GM23338 (cell line): Measurements from ENCODE around the gene AGA. TPM values are rescaled to one million over a fixed set of nuclear protein-coding genes. Genes with fewer than 3 reads are reported as not detected.

Source experiments
- ATAC-seq: fragments of 200-7000 bp; cut with Tn5 transposase; 3 replicates; pipeline ENCODE4 v1.9.1; 2020
- DNase-seq: peaks from one replicate; pipeline ENCODE4 v3.0.0-alpha.2; 2015; ENCODE audit warnings: low spot score
- H2AFZ ChIP-seq: fragments of 200-600 bp; sonication (generic); 2 replicates; pipeline ENCODE4 v1.8.0; 2016; ENCODE audit warnings: antibody characterized with exemption, mild to moderate bottlenecking, moderate library complexity
- H3F3A ChIP-seq: fragments of 200-600 bp; sonication (generic); replicated peaks from 2 replicates; pipeline ENCODE4 v1.8.0; 2017; ENCODE audit warnings: antibody characterized with exemption, mixed run types, low read depth
- H3K27ac ChIP-seq: fragments of 200-600 bp; sonication (generic); 2 replicates; pipeline ENCODE4 v1.6.1; 2016; ENCODE audit warnings: low read depth
- H3K27me3 ChIP-seq: fragments of 200-600 bp; sonication (generic); 2 replicates; pipeline ENCODE4 v1.8.0; 2016; ENCODE audit warnings: mild to moderate bottlenecking, mixed run types, moderate library complexity; ENCODE audit not compliant: insufficient read depth
- H3K36me3 ChIP-seq: fragments of 200-600 bp; sonication (generic); 2 replicates; pipeline ENCODE4 v1.8.0; 2016; ENCODE audit warnings: mild to moderate bottlenecking; ENCODE audit not compliant: insufficient read depth
- H3K4me1 ChIP-seq: fragments of 200-600 bp; sonication (generic); 2 replicates; pipeline ENCODE4 v1.8.0; 2016; ENCODE audit warnings: mild to moderate bottlenecking, moderate library complexity; ENCODE audit not compliant: insufficient read depth
- H3K4me2 ChIP-seq: fragments of 200-600 bp; sonication (generic); 2 replicates; pipeline ENCODE4 v1.7.1; 2017; ENCODE audit warnings: mixed run types
- H3K4me3 ChIP-seq: fragments of 200-600 bp; sonication (generic); 2 replicates; pipeline ENCODE4 v1.6.1; 2016; ENCODE audit warnings: mixed run types
- H3K79me2 ChIP-seq: fragments of 200-600 bp; sonication (generic); replicated peaks from 2 replicates; pipeline ENCODE4 v1.8.0; 2017; ENCODE audit warnings: mild to moderate bottlenecking; ENCODE audit not compliant: insufficient read depth
- H3K9me2 ChIP-seq: fragments of 200-600 bp; sonication (generic); 2 replicates; pipeline ENCODE4 v1.8.0; 2017; ENCODE audit not compliant: insufficient read depth
- H4K20me1 ChIP-seq: fragments of 200-600 bp; sonication (generic); replicated peaks from 2 replicates; pipeline ENCODE4 v1.8.0; 2017; ENCODE audit warnings: mild to moderate bottlenecking; ENCODE audit not compliant: insufficient read depth
- H3K27ac Mint-ChIP-seq: 2 replicates; pipeline ENCODE4 v1.8.0; 2020; ENCODE audit warnings: inconsistent platforms, mild to moderate bottlenecking, moderate library complexity, mixed read lengths
- H3K27me3 Mint-ChIP-seq: 3 replicates; pipeline ENCODE4 v1.8.0; 2022; ENCODE audit warnings: low read depth, mild to moderate bottlenecking, moderate library complexity, mixed read lengths, inconsistent platforms; ENCODE audit not compliant: insufficient read depth, poor library complexity
- H3K36me3 Mint-ChIP-seq: 3 replicates; pipeline ENCODE4 v1.8.0; 2021; ENCODE audit warnings: low read depth, mild to moderate bottlenecking, inconsistent platforms, moderate library complexity, mixed read lengths
- H3K4me1 Mint-ChIP-seq: 3 replicates; pipeline ENCODE4 v1.8.0; 2020; ENCODE audit warnings: mild to moderate bottlenecking, inconsistent platforms, mixed read lengths
- H3K4me3 Mint-ChIP-seq: 3 replicates; pipeline ENCODE4 v1.8.0; 2021; ENCODE audit warnings: moderate library complexity, mild to moderate bottlenecking, inconsistent platforms, mixed read lengths
- H3K9me3 Mint-ChIP-seq: 3 replicates; pipeline ENCODE4 v1.8.0; 2020; ENCODE audit warnings: moderate library complexity, mild to moderate bottlenecking, inconsistent platforms, mixed read lengths
- CREB1 ChIP-seq: fragments of 250-450 bp; sonication (Bioruptor Pico); IDR thresholded peaks from 2 replicates; pipeline ENCODE4 v1.5.0; 2020; ENCODE audit warnings: low read depth, mild to moderate bottlenecking, moderate library complexity
- ETS1 ChIP-seq: IDR thresholded peaks from 2 replicates; pipeline ENCODE4 v1.6.1; 2016; ENCODE audit warnings: antibody characterized with exemption
- EZH2 ChIP-seq: fragments of 200-600 bp; sonication (generic); IDR thresholded peaks from one replicate; pipeline ENCODE4 v1.8.0; 2017; ENCODE audit warnings: antibody characterized with exemption, mild to moderate bottlenecking, low read depth; ENCODE audit not compliant: unreplicated experiment
- EZH2phosphoT487 ChIP-seq: fragments of 200-600 bp; sonication (generic); IDR thresholded peaks from one replicate; pipeline ENCODE4 v1.8.1; 2018; ENCODE audit warnings: antibody characterized with exemption; ENCODE audit not compliant: unreplicated experiment
- JUNB ChIP-seq: IDR thresholded peaks from one replicate; pipeline ENCODE4 v1.6.1; 2016; ENCODE audit warnings: antibody characterized with exemption; ENCODE audit not compliant: unreplicated experiment
- NANOG ChIP-seq: IDR thresholded peaks from 2 replicates; pipeline ENCODE4 v1.6.1; 2016; ENCODE audit warnings: antibody characterized with exemption, borderline replicate concordance
- POLR2AphosphoS5 ChIP-seq: IDR thresholded peaks from 2 replicates; pipeline ENCODE4 v1.6.1; 2016; ENCODE audit warnings: antibody characterized with exemption, low read depth
- REST ChIP-seq: IDR thresholded peaks from one replicate; pipeline ENCODE4 v1.6.1; 2018; ENCODE audit warnings: antibody characterized with exemption; ENCODE audit not compliant: unreplicated experiment
- STAT1 ChIP-seq: IDR thresholded peaks from one replicate; pipeline ENCODE4 v1.6.1; 2016; ENCODE audit warnings: antibody characterized with exemption; ENCODE audit not compliant: unreplicated experiment
- ZNF114 ChIP-seq: fragments of 250-450 bp; sonication (Bioruptor Pico); IDR thresholded peaks from 2 replicates; pipeline ENCODE4 v1.5.0; 2020; ENCODE audit warnings: mild to moderate bottlenecking, moderate library complexity
- ZNF331 ChIP-seq: fragments of 250-450 bp; sonication (Bioruptor Pico); IDR thresholded peaks from 2 replicates; pipeline ENCODE4 v1.5.0; 2020; ENCODE audit warnings: low read depth, mild to moderate bottlenecking, moderate library complexity
- polyA plus RNA-seq: library from polyadenylated mRNA; unstranded; fragments of >200 nt; fragmentation: Nextera tagmentation; extraction: Ambion mirVana; gene quantifications from 2 replicates; pipeline ENCODE4 v1.2.1, GENCODE V29; 2016
- total RNA-seq: library from RNA; depleted of rRNA; stranded (reverse); fragments of >200 nt; shearing (Covaris generic); gene quantifications from 2 replicates; pipeline ENCODE4 v1.2.3, GENCODE V29; 2014
- TF ChIP-seq, protein P1 (sequence below), 2 experiments: fragments of 200-600 bp in 1 of 2; sonication (generic) in 1 of 2; conservative IDR thresholded peaks; 2 replicates each; pipeline versions ENCODE4 v1.5.1 to v1.6.1; 2016 to 2017; ENCODE audit warnings: antibody characterized with exemption in 2 of 2, low read depth in 2 of 2, mild to moderate bottlenecking in 2 of 2, moderate library complexity in 1 of 2
- TF ChIP-seq, protein P2 (sequence below): fragments of 250-450 bp; sonication (Bioruptor Pico); IDR thresholded peaks from 2 replicates; pipeline ENCODE4 v1.5.0; 2020; ENCODE audit warnings: mild to moderate bottlenecking, moderate library complexity

The AGA gene
- total and polyA plus RNA-seq, 2 experiments from 2014 or later = 5.5 to 12.8 TPM

GRCh38 chr4:177484613-177485021, 42.4 kb upstream of the AGA start:
- H3K4me2 ChIP-seq = 0 out of 2 replicates have a peak overlapping the region, but pooled peaks have one; percentile 3
- peak overlapping the region; percentile 86; the same call in 1 of the 2 replicates for H3K27ac Mint-ChIP-seq

More at GRCh38 chr4:177484613-177485021, 42.4 kb upstream of the AGA start:
- no peaks in the 10 kb centered on the region for H4K20me1 ChIP-seq
- peak; percentile 51 for DNase-seq
- H3F3A ChIP-seq = no peaks in the 10 kb centered on the region
- H3K4me3 ChIP-seq = no peak overlapping the region
- H3K4me1 Mint-ChIP-seq = peaks cover 13% of the 10 kb centered on the region
- H3K9me2 ChIP-seq = no peaks in the 10 kb centered on the region
- H3K79me2 ChIP-seq = no peaks in the 10 kb centered on the region
- no peaks in the 10 kb centered on the region for H3K27me3 ChIP-seq
- H3K36me3 Mint-ChIP-seq = no peaks in the 10 kb centered on the region
- ATAC-seq = peak; percentile 79
- no peaks in the 10 kb centered on the region for H3K36me3 ChIP-seq
- no peak overlapping the region for H2AFZ ChIP-seq
- no peak overlapping the region for H3K27ac ChIP-seq
- H3K4me3 Mint-ChIP-seq = no peak overlapping the region
- TF ChIP-seq EZH2 (no peak), ZNF114 (CRISPR knock-in tag) (no peak), STAT1 (no peak), ZNF331 (CRISPR knock-in tag) (no peak), CREB1 (no peak), REST (no peak), JUNB (no peak), EZH2phosphoT487 (no peak), ETS1 (no peak), NANOG (no peak), POLR2AphosphoS5 (no peak)
- TF ChIP-seq, protein P1, sequence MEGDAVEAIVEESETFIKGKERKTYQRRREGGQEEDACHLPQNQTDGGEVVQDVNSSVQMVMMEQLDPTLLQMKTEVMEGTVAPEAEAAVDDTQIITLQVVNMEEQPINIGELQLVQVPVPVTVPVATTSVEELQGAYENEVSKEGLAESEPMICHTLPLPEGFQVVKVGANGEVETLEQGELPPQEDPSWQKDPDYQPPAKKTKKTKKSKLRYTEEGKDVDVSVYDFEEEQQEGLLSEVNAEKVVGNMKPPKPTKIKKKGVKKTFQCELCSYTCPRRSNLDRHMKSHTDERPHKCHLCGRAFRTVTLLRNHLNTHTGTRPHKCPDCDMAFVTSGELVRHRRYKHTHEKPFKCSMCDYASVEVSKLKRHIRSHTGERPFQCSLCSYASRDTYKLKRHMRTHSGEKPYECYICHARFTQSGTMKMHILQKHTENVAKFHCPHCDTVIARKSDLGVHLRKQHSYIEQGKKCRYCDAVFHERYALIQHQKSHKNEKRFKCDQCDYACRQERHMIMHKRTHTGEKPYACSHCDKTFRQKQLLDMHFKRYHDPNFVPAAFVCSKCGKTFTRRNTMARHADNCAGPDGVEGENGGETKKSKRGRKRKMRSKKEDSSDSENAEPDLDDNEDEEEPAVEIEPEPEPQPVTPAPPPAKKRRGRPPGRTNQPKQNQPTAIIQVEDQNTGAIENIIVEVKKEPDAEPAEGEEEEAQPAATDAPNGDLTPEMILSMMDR (conservative IDR thresholded peaks at IDR 0.05; ENCODE audit: low read depth in 2 of 2) = no peak
- TF ChIP-seq, protein P2, sequence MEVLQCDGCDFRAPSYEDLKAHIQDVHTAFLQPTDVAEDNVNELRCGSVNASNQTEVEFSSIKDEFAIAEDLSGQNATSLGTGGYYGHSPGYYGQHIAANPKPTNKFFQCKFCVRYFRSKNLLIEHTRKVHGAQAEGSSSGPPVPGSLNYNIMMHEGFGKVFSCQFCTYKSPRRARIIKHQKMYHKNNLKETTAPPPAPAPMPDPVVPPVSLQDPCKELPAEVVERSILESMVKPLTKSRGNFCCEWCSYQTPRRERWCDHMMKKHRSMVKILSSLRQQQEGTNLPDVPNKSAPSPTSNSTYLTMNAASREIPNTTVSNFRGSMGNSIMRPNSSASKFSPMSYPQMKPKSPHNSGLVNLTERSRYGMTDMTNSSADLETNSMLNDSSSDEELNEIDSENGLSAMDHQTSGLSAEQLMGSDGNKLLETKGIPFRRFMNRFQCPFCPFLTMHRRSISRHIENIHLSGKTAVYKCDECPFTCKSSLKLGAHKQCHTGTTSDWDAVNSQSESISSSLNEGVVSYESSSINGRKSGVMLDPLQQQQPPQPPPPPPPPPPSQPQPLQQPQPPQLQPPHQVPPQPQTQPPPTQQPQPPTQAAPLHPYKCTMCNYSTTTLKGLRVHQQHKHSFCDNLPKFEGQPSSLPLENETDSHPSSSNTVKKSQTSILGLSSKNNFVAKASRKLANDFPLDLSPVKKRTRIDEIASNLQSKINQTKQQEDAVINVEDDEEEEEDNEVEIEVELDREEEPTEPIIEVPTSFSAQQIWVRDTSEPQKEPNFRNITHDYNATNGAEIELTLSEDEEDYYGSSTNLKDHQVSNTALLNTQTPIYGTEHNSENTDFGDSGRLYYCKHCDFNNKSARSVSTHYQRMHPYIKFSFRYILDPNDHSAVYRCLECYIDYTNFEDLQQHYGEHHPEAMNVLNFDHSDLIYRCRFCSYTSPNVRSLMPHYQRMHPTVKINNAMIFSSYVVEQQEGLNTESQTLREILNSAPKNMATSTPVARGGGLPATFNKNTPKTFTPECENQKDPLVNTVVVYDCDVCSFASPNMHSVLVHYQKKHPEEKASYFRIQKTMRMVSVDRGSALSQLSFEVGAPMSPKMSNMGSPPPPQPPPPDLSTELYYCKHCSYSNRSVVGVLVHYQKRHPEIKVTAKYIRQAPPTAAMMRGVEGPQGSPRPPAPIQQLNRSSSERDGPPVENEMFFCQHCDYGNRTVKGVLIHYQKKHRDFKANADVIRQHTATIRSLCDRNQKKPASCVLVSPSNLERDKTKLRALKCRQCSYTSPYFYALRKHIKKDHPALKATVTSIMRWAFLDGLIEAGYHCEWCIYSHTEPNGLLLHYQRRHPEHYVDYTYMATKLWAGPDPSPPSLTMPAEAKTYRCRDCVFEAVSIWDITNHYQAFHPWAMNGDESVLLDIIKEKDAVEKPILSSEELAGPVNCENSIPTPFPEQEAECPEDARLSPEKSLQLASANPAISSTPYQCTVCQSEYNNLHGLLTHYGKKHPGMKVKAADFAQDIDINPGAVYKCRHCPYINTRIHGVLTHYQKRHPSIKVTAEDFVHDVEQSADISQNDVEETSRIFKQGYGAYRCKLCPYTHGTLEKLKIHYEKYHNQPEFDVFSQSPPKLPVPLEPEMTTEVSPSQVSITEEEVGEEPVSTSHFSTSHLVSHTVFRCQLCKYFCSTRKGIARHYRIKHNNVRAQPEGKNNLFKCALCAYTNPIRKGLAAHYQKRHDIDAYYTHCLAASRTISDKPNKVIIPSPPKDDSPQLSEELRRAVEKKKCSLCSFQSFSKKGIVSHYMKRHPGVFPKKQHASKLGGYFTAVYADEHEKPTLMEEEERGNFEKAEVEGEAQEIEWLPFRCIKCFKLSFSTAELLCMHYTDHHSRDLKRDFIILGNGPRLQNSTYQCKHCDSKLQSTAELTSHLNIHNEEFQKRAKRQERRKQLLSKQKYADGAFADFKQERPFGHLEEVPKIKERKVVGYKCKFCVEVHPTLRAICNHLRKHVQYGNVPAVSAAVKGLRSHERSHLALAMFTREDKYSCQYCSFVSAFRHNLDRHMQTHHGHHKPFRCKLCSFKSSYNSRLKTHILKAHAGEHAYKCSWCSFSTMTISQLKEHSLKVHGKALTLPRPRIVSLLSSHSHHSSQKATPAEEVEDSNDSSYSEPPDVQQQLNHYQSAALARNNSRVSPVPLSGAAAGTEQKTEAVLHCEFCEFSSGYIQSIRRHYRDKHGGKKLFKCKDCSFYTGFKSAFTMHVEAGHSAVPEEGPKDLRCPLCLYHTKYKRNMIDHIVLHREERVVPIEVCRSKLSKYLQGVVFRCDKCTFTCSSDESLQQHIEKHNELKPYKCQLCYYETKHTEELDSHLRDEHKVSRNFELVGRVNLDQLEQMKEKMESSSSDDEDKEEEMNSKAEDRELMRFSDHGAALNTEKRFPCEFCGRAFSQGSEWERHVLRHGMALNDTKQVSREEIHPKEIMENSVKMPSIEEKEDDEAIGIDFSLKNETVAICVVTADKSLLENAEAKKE (CRISPR knock-in tag) = no peak
- H3K4me1 ChIP-seq = peaks cover 17% of the 10 kb centered on the region
- H3K9me3 Mint-ChIP-seq = no peaks in the 10 kb centered on the region
- H3K27me3 Mint-ChIP-seq = peaks cover 4% of the 10 kb centered on the region
